Endothelial cell (in vitro differentiated cells): Measurements from ENCODE around the gene VPS45. TPM values are rescaled to one million over a fixed set of nuclear protein-coding genes. Genes with fewer than 3 reads are reported as not detected.

Experiments used
- DNase-seq: peaks from one replicate; pipeline ENCODE4 v3.0.0; 2021; ENCODE audit warnings: low spot score
- H3K27ac Mint-ChIP-seq: one replicate; pipeline ENCODE4 v1.8.0; 2021; ENCODE audit warnings: mixed read lengths, inconsistent platforms; ENCODE audit not compliant: unreplicated experiment
- H3K27me3 Mint-ChIP-seq: one replicate; pipeline ENCODE4 v1.8.0; 2021; ENCODE audit warnings: mild to moderate bottlenecking, moderate library complexity, mixed read lengths, inconsistent platforms; ENCODE audit not compliant: unreplicated experiment
- H3K36me3 Mint-ChIP-seq: one replicate; pipeline ENCODE4 v1.8.0; 2021; ENCODE audit warnings: mild to moderate bottlenecking, low read depth, mixed read lengths, inconsistent platforms; ENCODE audit not compliant: unreplicated experiment
- H3K4me1 Mint-ChIP-seq: one replicate; pipeline ENCODE4 v1.8.0; 2021; ENCODE audit warnings: mild to moderate bottlenecking, mixed read lengths, inconsistent platforms; ENCODE audit not compliant: unreplicated experiment
- H3K4me3 Mint-ChIP-seq: one replicate; pipeline ENCODE4 v1.8.0; 2021; ENCODE audit warnings: mild to moderate bottlenecking, mixed read lengths, inconsistent platforms; ENCODE audit not compliant: unreplicated experiment
- H3K9me3 Mint-ChIP-seq: one replicate; pipeline ENCODE4 v1.8.0; 2021; ENCODE audit warnings: mixed read lengths, inconsistent platforms; ENCODE audit not compliant: unreplicated experiment
- CTCF ChIP-seq: fragments of 200-600 bp; sonication (generic); IDR thresholded peaks from one replicate; pipeline ENCODE4 v1.5.0; 2021; ENCODE audit warnings: antibody characterized with exemption; ENCODE audit not compliant: unreplicated experiment
- total RNA-seq: library from RNA; stranded (reverse); fragmentation: NEBNext Ultra II Directional; extraction: Animal tissue kit (Norgen Biotek cat#: 25700); gene quantifications from one replicate; pipeline ENCODE4 v1.2.1, GENCODE V29; 2021; ENCODE audit not compliant: unreplicated experiment

VPS45 gene
- total RNA-seq, 1 donor from 2014 or later: 32.5 TPM

- H3K27ac Mint-ChIP-seq: peak overlapping the region; percentile 46
- no peak for TF ChIP-seq CTCF
- H3K9me3 Mint-ChIP-seq: no peaks in the 10 kb centered on the region
- H3K4me1 Mint-ChIP-seq: peaks cover 3% of the 10 kb centered on the region
- no peaks in the 10 kb centered on the region for H3K27me3 Mint-ChIP-seq
- H3K36me3 Mint-ChIP-seq: no peaks in the 10 kb centered on the region
- DNase-seq: no peak
- no peak overlapping the region for H3K4me3 Mint-ChIP-seq
These were observed 24.7 kb downstream of the VPS45 start for GRCh38 chr1:150092180-150092791.

GRCh38 chr1:150093805-150094204 is 26.2 kb downstream of the VPS45 start:
- Mint-ChIP-seq H3K4me3 (no peak overlapping the region), H3K27me3 (no peaks in the 10 kb centered on the region), H3K36me3 (no peaks in the 10 kb centered on the region), H3K4me1 (peaks cover 3% of the 10 kb centered on the region), H3K9me3 (no peaks in the 10 kb centered on the region), H3K27ac (no peak overlapping the region)
- DNase-seq: no peak
- no peak for TF ChIP-seq CTCF

DNA sequence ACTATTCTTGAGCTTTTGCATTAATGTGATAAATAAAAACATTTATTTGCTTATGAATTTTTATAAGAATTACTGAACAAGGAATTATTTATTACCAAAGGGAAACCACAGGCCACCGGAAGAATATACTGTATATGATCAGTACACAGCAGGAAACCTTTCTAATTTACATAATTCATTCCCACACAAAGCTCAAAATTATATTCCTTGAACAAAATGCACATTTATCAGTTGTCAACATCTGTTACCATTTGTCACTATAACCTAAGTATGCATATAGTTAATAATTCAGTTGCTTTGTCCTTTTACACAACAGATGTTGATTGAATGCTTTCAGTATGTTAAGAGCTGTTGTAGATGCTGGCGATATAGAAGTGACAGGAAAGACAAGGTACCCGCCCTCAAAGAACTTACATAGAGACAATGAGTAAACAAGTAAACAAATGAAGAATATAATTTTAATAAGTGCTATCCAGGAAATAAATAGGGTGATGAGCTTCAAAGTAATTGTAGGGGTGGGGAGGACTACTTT is 27.2 kb downstream of the VPS45 start:
- no peak for DNase-seq
- H3K27me3 Mint-ChIP-seq: no peaks in the 10 kb centered on the region
- peaks cover under 1% of the 10 kb centered on the region for H3K36me3 Mint-ChIP-seq
- H3K27ac Mint-ChIP-seq: no peak overlapping the region
- no peak for TF ChIP-seq CTCF
- H3K4me3 Mint-ChIP-seq: no peak overlapping the region
- no peaks in the 10 kb centered on the region for H3K9me3 Mint-ChIP-seq
- peaks cover 3% of the 10 kb centered on the region for H3K4me1 Mint-ChIP-seq

DNA sequence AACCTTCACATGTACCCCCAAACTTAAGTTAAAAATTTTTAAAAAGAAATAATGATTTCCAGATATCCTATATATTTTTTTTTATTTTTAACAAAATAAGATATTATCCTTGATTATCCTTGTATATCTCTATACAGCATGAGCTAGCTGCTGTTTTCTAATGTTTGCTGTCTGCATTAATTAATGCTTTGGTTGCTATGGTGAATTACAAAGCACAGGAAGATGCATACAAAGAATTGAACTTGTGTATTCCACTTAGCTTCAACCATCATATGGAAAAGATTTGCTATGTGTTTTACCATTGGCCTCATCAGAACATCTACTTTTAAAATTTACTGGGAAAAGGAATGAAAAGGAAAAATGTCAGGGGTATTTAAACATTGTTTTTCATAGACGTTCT is 35.4 kb downstream of the VPS45 start:
- TF ChIP-seq CTCF: no peak
- Mint-ChIP-seq H3K4me1 (peaks cover 5% of the 10 kb centered on the region), H3K36me3 (peaks cover 9% of the 10 kb centered on the region), H3K27ac (peak overlapping the region; percentile 83), H3K27me3 (peaks cover 5% of the 10 kb centered on the region), H3K4me3 (no peak overlapping the region), H3K9me3 (no peaks in the 10 kb centered on the region)
- DNase-seq: no peak

DNA sequence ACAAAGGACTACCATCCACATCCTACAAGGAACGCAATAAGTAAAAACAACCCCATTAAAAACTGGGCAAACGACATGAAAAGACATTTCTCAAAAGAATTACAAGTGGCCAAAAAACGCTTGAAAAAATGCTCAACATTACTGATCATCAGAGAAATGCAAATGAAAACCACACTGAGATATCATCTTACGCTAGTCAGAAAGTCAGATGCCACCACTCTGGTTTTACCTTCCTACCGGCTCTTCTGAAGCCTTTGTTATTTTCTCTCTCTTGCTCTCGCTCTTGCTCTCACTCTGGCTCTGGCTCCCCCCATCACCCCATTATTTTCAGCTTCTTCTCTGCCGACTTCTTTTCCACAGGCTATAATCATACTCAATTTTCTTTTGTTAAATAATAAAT is 38.8 kb downstream of the VPS45 start:
- Mint-ChIP-seq H3K27ac (no peak overlapping the region), H3K9me3 (no peaks in the 10 kb centered on the region)
- no peak for TF ChIP-seq CTCF

More for the DNA sequence above, 38.8 kb downstream of the VPS45 start:
- H3K27me3 Mint-ChIP-seq: peaks cover 3% of the 10 kb centered on the region
- DNase-seq: no peak
- no peaks in the 10 kb centered on the region for H3K36me3 Mint-ChIP-seq
- no peak overlapping the region for H3K4me3 Mint-ChIP-seq
- H3K4me1 Mint-ChIP-seq: peaks cover 22% of the 10 kb centered on the region
